NCI-H526 treated with DMSO at 0.1 percent for 48 hours (cell line): Measurements from ENCODE around the gene MAML3.
"Not testable (repeated sequence)": the region's sequence is repeated elsewhere in the genome, so short reads cannot be mapped to it uniquely, and the experiment has no call there.

Experiments
- DNase-seq: peaks from one replicate; lab custom pipeline; 2025; lab: John Stamatoyannopoulos, UW

The MAML3 gene

GRCh38 chr4:139961344-139961946 lies 192.5 kb downstream of the MAML3 start:
- no peak for DNase-seq

GRCh38 chr4:139959396-139959795 lies 194.6 kb downstream of the MAML3 start:
- DNase-seq: no peak

DNA sequence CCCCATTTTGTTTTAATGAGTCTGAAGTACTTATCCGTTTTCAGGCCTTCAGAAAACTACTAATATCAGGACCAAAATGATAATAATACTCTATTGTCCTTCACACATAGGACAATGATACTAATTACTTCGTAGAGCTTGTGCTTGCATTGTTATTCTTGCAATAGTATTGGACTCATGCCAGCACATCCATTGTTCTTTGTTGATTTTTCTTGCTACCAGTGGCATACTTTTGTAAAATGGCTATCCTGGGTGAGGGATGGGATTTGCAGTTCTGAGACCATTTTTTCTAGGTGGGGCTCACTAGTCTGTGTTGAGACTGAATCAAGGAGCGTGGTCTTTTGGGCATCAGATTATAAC lies 195.3 kb downstream of the MAML3 start:
- no peak for DNase-seq

- no peak for DNase-seq
These were observed 195.8 kb downstream of the MAML3 start for GRCh38 chr4:139957986-139958738.

GRCh38 chr4:139957065-139957464 lies 196.9 kb downstream of the MAML3 start:
- no peak for DNase-seq

DNA sequence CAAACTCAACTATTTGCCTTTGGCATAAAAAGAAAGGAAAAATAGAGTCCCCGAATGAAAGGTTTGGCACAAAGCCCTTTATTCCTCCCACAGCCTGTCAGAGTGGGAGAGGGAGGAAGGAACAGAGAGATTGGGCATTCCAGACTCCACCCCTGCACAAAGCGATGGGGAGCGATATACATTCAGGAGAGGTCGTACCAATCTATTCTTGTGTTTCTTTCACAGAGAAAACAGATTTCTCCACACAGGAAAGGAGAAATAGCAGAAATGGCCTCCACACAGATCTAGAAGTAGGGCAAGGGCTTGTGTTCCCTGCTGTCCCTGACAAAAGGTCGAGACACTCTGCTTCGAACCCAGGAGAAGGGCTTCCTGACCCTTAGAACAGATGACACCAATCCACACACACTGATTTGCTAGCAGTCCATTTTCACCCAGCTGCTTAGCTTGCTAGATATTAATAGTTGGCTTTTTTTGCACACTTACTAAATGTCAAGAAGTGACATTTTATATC lies 197.4 kb downstream of the MAML3 start:
- DNase-seq: no peak

- DNase-seq: no peak
These were observed 198.4 kb downstream of the MAML3 start for GRCh38 chr4:139955600-139955999.

GRCh38 chr4:139954512-139954911 lies 199.5 kb downstream of the MAML3 start:
- no peak for DNase-seq

DNA sequence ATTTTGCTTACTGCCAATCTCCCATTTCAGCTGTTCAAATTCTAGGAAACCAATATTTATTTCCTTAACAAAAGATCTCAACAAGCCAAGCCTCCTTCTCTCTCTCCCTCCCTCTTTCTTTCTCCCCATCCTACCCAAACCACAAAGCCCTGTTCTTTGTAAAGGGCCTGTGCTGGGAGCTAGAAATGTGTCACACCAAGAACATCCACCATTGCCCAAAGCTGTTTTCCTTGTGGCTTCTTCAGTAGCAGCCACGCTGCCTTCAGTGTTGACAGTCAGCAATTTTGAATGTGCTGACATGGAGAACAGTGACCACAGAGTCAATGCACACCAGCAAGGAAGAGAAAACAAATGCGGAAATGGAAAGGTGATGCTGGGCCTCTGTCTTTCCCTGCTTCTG lies 203.0 kb downstream of the MAML3 start:
- DNase-seq: no peak

GRCh38 chr4:139950568-139950967 lies 203.4 kb downstream of the MAML3 start:
- no peak for DNase-seq

GRCh38 chr4:139944916-139945315 lies 209.1 kb downstream of the MAML3 start:
- not testable (repeated sequence) for DNase-seq

GRCh38 chr4:139943277-139943676 lies 210.7 kb downstream of the MAML3 start:
- no peak for DNase-seq

DNA sequence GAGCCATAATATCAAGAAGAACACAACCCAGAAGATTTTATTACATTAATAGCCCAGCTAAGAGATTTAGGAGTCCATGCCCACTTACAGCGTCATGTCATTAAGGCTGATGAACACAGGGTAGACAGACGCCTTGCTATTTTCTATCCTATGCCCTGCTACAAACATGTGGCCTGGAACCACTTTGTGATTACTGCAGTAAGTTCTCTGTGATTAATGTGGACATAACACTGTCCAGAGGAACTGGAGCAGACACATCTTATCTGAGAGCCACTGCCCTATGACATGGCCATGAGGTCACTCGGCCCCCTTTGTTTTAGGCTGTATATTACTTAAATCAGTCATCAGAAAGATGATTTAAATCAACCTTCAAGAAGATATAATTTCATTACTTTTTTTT lies 211.7 kb downstream of the MAML3 start:
- no peak for DNase-seq

GRCh38 chr4:139940600-139940999 lies 213.4 kb downstream of the MAML3 start:
- DNase-seq: no peak

DNA sequence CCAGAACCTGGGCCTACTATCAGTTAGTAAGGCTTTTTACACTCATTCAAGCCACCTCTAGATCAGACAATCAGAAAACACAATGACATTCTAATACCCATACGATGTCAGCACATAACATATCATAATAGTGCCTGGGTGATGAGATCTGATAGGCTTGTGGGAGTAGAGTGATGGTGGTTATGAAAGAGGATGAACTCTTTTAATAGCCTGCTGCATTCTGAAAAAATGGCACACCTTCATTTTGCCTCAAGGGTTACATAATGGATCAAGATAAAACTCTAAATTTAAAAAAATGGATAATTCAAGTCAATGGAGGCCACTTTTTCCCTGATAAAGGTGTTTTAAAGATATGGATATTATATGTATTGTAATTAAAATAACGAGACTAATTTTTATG lies 215.6 kb downstream of the MAML3 start:
- no peak for DNase-seq

DNA sequence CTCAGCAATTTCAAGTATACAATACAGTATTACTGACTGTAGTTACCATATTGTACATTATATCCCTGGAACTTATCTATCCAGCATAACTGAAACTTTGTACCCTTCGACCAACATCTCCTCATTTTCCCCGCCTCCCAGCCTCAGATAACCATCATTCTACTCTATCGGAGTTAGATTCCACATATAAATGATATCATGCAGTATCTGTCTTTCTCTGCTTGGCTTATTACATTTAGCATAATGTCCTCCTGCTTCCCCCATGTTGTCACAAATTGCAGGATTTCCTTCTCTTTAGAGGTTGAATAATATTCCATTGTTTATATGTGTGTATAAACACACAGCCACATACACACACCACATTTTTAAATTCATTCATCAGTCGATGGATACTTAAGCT lies 218.1 kb downstream of the MAML3 start:
- DNase-seq: no peak

GRCh38 chr4:139934708-139935195 lies 219.2 kb downstream of the MAML3 start:
- DNase-seq: no peak

DNA sequence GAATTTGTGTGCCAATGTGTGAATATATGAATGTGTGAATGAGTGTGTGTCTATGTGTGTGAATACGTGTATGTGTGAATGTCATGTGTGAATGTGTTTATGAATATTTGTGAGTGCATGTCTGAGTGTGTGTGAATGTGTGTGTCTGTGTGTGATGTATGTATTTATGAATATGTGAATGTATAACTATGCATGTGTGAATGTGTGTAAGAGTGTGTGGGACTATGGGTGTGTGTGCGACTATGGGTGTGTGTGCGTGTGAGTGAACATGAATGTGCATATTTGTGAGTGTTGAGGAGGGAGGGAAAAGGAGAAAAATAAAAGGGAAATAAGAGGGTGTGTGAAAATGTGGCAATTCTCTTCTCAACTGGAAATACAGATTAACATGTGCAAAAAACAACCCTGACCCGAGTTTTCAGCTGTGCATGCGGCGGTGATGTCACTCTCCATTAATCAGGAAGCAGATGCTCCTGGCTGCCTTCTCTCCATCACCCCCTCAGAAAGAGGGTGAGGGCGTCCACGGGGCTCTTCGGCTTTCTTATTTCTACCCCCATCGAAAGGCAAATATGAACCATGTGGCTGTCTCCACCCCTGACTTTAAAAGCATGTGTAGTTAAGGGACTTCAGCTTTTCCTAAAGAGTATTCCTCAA lies 219.8 kb downstream of the MAML3 start:
- DNase-seq: no peak

DNA sequence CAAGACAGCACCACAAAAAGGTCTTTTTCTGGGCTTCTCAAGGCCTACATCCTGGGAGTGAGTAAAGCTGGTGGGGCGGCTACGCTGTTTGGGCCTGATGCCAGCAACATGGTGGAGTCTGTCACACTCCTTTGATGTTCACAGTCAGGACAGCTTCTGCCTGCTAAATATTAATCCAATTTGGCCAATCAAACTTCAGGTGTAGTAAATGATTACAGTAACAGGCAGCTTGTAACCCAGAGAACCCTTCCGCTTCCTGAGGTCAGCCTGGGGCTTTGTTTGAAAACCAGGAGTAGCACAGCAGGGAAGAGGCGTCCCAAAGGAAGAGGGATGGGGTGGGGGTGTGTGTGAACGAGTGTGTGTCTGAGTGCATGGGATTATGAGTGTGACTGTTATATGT lies 220.4 kb downstream of the MAML3 start:
- DNase-seq: no peak

- no peak for DNase-seq
These were observed 220.9 kb downstream of the MAML3 start for GRCh38 chr4:139933104-139933503.

GRCh38 chr4:139924782-139925181 lies 229.2 kb downstream of the MAML3 start:
- no peak for DNase-seq

GRCh38 chr4:139922406-139923024 lies 231.5 kb downstream of the MAML3 start:
- no peak for DNase-seq
